Activated T-helper 1 cell treated with anti-CD3 and anti-CD28 coated beads, Interleukin-12 subunit alpha, Interleukin-12 subunit beta, Interleukin-2, Interleukin-4 antibody, amounts not matched to agents 30 ng/mL and 10 ng/mL and 1 ng/mL, durations not matched to agents 14 hours and 24 hours and 36 hours (primary cell): ENCODE data around the gene FCRL4. TPM values are rescaled to one million over a fixed set of nuclear protein-coding genes. Genes with fewer than 3 reads are reported as not detected.

Experiments used
- DNase-seq: peaks from one replicate; pipeline ENCODE4 v3.0.0; 2021; ENCODE audit warnings: low spot score
- H3K27ac Mint-ChIP-seq: one replicate; pipeline ENCODE4 v1.8.0; 2021; ENCODE audit warnings: mild to moderate bottlenecking, mixed read lengths
- H3K27me3 Mint-ChIP-seq: one replicate; pipeline ENCODE4 v1.8.0; 2022; ENCODE audit warnings: mild to moderate bottlenecking, moderate library complexity, mixed read lengths; ENCODE audit not compliant: insufficient read depth
- H3K36me3 Mint-ChIP-seq: one replicate; pipeline ENCODE4 v1.8.0; 2021; ENCODE audit warnings: low read depth, mixed read lengths
- H3K4me1 Mint-ChIP-seq: one replicate; pipeline ENCODE4 v1.8.0; 2021; ENCODE audit warnings: low read depth, mixed read lengths
- H3K4me3 Mint-ChIP-seq: one replicate; pipeline ENCODE4 v1.8.0; 2021; ENCODE audit warnings: mild to moderate bottlenecking, moderate library complexity, mixed read lengths
- H3K9me3 Mint-ChIP-seq: one replicate; pipeline ENCODE4 v1.8.0; 2021; ENCODE audit warnings: mixed read lengths
- intact Hi-C: fragments of 100-400 bp; cut with micrococcal nuclease; formaldehyde crosslinking; loops from one replicate; pipeline ENCODE4 v1.15.1; 2024
- total RNA-seq: library from RNA; stranded (reverse); gene quantifications from 2 replicates; pipeline ENCODE4 v1.2.3, GENCODE V29; 2022

FCRL4 gene
- total RNA-seq, 1 donor from 2014 or later, result not detected

GRCh38 chr1:157540160-157540748 lies 57.6 kb downstream of the FCRL4 start:
- Mint-ChIP-seq H3K4me1 (no peaks in the 10 kb centered on the region), H3K36me3 (no peaks in the 10 kb centered on the region), H3K27me3 (peaks cover 13% of the 10 kb centered on the region), H3K27ac (no peak overlapping the region), H3K4me3 (no peak overlapping the region), H3K9me3 (no peaks in the 10 kb centered on the region)
- DNase-seq, result no peak
- intact Hi-C loops, result no loop called here

DNA sequence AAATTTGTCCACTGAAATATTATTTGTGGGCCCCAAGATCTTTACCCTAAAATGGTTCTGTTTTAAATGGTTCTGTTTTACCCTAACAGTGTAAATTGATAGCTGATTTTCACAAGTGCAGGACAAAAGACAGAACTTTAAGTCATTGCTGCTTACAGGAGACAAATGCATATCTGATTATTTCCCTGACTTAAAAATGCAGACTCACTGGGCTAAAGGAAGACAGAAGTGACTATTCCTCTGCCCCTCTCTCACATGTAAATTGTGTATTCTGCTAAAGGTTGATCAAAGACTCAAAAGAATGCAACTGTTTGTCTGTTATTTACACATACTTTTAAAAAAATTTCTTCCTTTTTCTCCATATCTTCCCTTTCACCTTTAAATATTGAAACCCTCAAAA lies 58.3 kb downstream of the FCRL4 start:
- no peak for DNase-seq
- intact Hi-C loops, result no loop called here
- peaks cover 13% of the 10 kb centered on the region for H3K27me3 Mint-ChIP-seq
- no peak overlapping the region for H3K27ac Mint-ChIP-seq
- no peaks in the 10 kb centered on the region for H3K36me3 Mint-ChIP-seq
- H3K4me1 Mint-ChIP-seq, result no peaks in the 10 kb centered on the region
- H3K4me3 Mint-ChIP-seq, result no peak overlapping the region
- no peaks in the 10 kb centered on the region for H3K9me3 Mint-ChIP-seq

DNA sequence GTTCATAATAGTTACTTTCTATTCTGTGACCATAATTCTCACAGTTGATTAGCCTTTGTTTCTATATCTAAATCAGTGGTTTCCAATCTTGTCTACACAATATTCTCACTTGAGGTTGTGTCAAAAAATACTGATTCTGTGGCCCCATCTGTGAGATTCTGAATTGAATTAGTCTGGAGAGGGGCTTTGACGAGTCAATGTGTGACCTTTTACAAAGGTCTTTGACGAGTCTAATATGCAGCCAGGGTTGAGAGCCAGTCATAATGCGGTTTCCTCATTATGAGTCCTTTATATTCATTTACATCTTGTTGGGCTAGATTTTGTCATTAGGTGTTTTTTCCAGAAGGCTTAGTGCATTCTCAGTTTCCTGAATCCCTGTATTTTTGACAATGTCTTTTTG lies 65.3 kb downstream of the FCRL4 start:
- Mint-ChIP-seq H3K9me3 (no peaks in the 10 kb centered on the region), H3K27me3 (peaks cover 15% of the 10 kb centered on the region), H3K27ac (no peak overlapping the region), H3K36me3 (no peaks in the 10 kb centered on the region), H3K4me3 (no peak overlapping the region), H3K4me1 (no peaks in the 10 kb centered on the region)
- intact Hi-C loops, result no loop called here
- no peak for DNase-seq

DNA sequence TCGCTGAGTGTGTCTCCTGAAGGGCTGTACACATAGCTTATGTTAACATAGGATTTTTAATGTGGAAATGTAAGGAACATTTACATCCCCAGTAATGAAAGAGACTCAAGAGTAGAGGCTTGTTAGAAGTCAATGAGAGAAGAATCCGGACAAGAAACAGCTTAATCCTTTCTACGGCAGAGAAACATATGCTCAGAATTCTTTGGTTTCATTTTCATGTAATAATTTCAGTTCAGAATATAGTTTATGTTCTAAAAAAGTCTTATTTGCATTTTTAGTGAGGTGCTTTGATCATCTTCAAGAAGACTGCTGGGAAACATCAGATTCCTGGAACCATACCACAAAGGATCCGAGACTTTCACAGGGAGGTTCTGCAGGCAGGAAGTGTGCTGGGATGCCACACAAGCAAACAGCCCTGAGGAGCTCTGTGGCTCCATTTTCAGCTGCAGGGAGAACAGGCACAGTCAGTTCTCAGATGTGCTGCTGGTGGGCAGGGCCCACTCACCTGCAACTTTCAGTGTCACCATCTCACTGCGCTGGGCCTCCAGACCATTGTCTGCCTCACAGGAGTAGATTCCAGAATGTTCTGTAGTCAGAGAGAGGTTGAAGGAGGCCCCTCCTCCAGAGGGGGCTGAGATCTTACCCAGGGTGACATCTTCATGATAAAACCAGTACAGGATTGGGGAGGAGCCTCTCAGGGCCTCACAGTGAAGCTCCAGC lies 74.0 kb downstream of the FCRL4 start:
- H3K27ac Mint-ChIP-seq, result no peak overlapping the region
- DNase-seq, result no peak
- no peaks in the 10 kb centered on the region for H3K27me3 Mint-ChIP-seq
- H3K4me3 Mint-ChIP-seq, result no peak overlapping the region
- no peaks in the 10 kb centered on the region for H3K36me3 Mint-ChIP-seq
- no peaks in the 10 kb centered on the region for H3K9me3 Mint-ChIP-seq
- intact Hi-C loops, result no loop called here
- H3K4me1 Mint-ChIP-seq, result peaks cover 10% of the 10 kb centered on the region

Other genes starting within 250 kb of the FCRL4 start
- gene FCRL5, start 45.6 kb downstream of the FCRL4 start, total RNA-seq, result not detected in 2 replicates
- gene FCRL3, start 102.7 kb upstream of the FCRL4 start, total RNA-seq, result 0.05 and 0.32 TPM in 2 replicates
- gene FCRL2, start 179.0 kb upstream of the FCRL4 start, total RNA-seq, result not detected in 2 replicates
- not detected in 2 replicates for gene FCRL1, start 222.0 kb upstream of the FCRL4 start, total RNA-seq
- gene CD5L, start 243.7 kb upstream of the FCRL4 start, total RNA-seq, result not detected in 2 replicates